CD14-positive monocyte (primary cell): Measurements from ENCODE around the gene ZNF212. TPM values are rescaled to one million over a fixed set of nuclear protein-coding genes. Genes with fewer than 3 reads are reported as not detected.

ENCODE experiments used
- DNase-seq, 3 donors: peaks; one replicate each; pipeline ENCODE4 v3.0.0-alpha.2; 2011 to 2022
- H2AFZ ChIP-seq: 2 replicates; pipeline ENCODE4 v1.6.0; 2012; ENCODE audit warnings: mild to moderate bottlenecking, low read depth, low read length, inconsistent platforms; ENCODE audit not compliant: insufficient read depth, poor library complexity, severe bottlenecking
- H3K27ac ChIP-seq, 2 donors: 1 replicate in 1 of 2; 2 replicates in 1 of 2; pipeline ENCODE4 v1.5.1; 2012 to 2013; ENCODE audit warnings: low read length in 2 of 2, control low read depth in 1 of 2, inconsistent platforms in 1 of 2, low read depth in 1 of 2, mild to moderate bottlenecking in 1 of 2
- H3K27me3 ChIP-seq, 2 donors: one replicate each; pipeline versions ENCODE4 v1.6.0 to v1.6.1; 2011 to 2013; ENCODE audit warnings: low read length in 2 of 2; ENCODE audit not compliant: control insufficient read depth in 2 of 2, insufficient read depth in 2 of 2
- H3K36me3 ChIP-seq, 2 donors: replicated peaks in 1 of 2; 1 replicate in 1 of 2; 2 replicates in 1 of 2; pipeline versions ENCODE4 v1.5.1 to v1.6.1; 2012 to 2013; ENCODE audit warnings: low read length in 2 of 2, control low read depth in 1 of 2, inconsistent platforms in 1 of 2, mild to moderate bottlenecking in 1 of 2; ENCODE audit not compliant: insufficient read depth in 2 of 2, control insufficient read depth in 1 of 2
- H3K4me1 ChIP-seq, 2 donors: 1 replicate in 1 of 2; 2 replicates in 1 of 2; pipeline versions ENCODE4 v1.5.1 to v1.6.1; 2012 to 2013; ENCODE audit warnings: low read length in 2 of 2, control low read depth in 1 of 2, inconsistent platforms in 1 of 2, mild to moderate bottlenecking in 1 of 2, moderate library complexity in 1 of 2; ENCODE audit not compliant: insufficient read depth in 2 of 2, control insufficient read depth in 1 of 2
- H3K4me2 ChIP-seq: replicated peaks from 2 replicates; pipeline ENCODE3; 2012; ENCODE audit warnings: low read length, moderate library complexity, mild to moderate bottlenecking; ENCODE audit not compliant: poor library complexity, severe bottlenecking; ENCODE audit errors: extremely low read depth
- H3K4me3 ChIP-seq, 3 experiments: fragments of 200-600 bp in 1 of 3; sonication (generic) in 1 of 3; replicated peaks in 1 of 3; 1 replicate in 2 of 3; 2 replicates in 1 of 3; pipeline ENCODE4 v1.5.1; 2011 to 2013; ENCODE audit warnings: low read length in 3 of 3, mild to moderate bottlenecking in 3 of 3, control low read depth in 2 of 3, low read depth in 2 of 3, inconsistent platforms in 1 of 3, moderate library complexity in 1 of 3
- H3K79me2 ChIP-seq: 2 replicates; pipeline ENCODE4 v1.6.0; 2012; ENCODE audit warnings: mild to moderate bottlenecking, control low read depth, inconsistent platforms, low read length, moderate library complexity; ENCODE audit not compliant: insufficient read depth
- H3K9ac ChIP-seq: 2 replicates; pipeline ENCODE4 v1.6.0; 2017; ENCODE audit warnings: low read length, mild to moderate bottlenecking; ENCODE audit not compliant: insufficient read depth, poor library complexity, severe bottlenecking
- H3K9me3 ChIP-seq, 2 donors: replicated peaks in 1 of 2; 1 replicate in 1 of 2; 2 replicates in 1 of 2; pipeline versions ENCODE4 v1.5.1 to v1.6.1; 2012 to 2013; ENCODE audit warnings: low read length in 2 of 2, control low read depth in 1 of 2; ENCODE audit not compliant: control insufficient read depth in 1 of 2, insufficient read depth in 1 of 2
- H4K20me1 ChIP-seq: 2 replicates; pipeline ENCODE4 v1.6.0; 2012; ENCODE audit warnings: mild to moderate bottlenecking, low read length, control low read depth, moderate library complexity; ENCODE audit not compliant: insufficient read depth
- H3K27ac Mint-ChIP-seq, 7 donors: one replicate each; pipeline ENCODE4 v1.8.0; 2020; ENCODE audit warnings: mild to moderate bottlenecking in 7 of 7, mixed read lengths in 7 of 7, moderate library complexity in 6 of 7, inconsistent platforms in 2 of 7
- H3K27me3 Mint-ChIP-seq, 3 donors: one replicate each; pipeline ENCODE4 v1.8.0; 2021 to 2022; ENCODE audit warnings: low read depth in 3 of 3, mild to moderate bottlenecking in 3 of 3, mixed read lengths in 3 of 3, moderate library complexity in 3 of 3, inconsistent platforms in 1 of 3
- H3K36me3 Mint-ChIP-seq, 2 donors: one replicate each; pipeline ENCODE4 v1.8.0; 2020; ENCODE audit warnings: mixed read lengths in 2 of 2, inconsistent platforms in 1 of 2, mild to moderate bottlenecking in 1 of 2
- H3K4me1 Mint-ChIP-seq: one replicate; pipeline ENCODE4 v1.8.0; 2020; ENCODE audit warnings: mild to moderate bottlenecking, mixed read lengths
- H3K4me3 Mint-ChIP-seq, 2 donors: one replicate each; pipeline ENCODE4 v1.8.0; 2020; ENCODE audit warnings: mild to moderate bottlenecking in 2 of 2, mixed read lengths in 2 of 2, moderate library complexity in 1 of 2
- H3K9me3 Mint-ChIP-seq, 7 donors: one replicate each; pipeline ENCODE4 v1.8.0; 2020 to 2022; ENCODE audit warnings: mixed read lengths in 7 of 7, mild to moderate bottlenecking in 6 of 7, moderate library complexity in 6 of 7, inconsistent platforms in 2 of 7
- CTCF ChIP-seq: fragments of 200-600 bp; IDR thresholded peaks from one replicate; pipeline ENCODE4 v1.8.0; 2022; ENCODE audit warnings: antibody characterized with exemption, mild to moderate bottlenecking
- WGBS: methylation state at CpG from one replicate; pipeline ENCODE4 v1.1.5; 2013; ENCODE audit warnings: missing lambda C conversion rate; ENCODE audit not compliant: insufficient coverage; 5-methylcytosine and 5-hydroxymethylcytosine counted together
- intact Hi-C, 2 donors: fragments of 100-400 bp; cut with micrococcal nuclease; formaldehyde crosslinking; loops; one replicate each; pipeline versions ENCODE4 v1.15.0 to v1.15.1; 2023
- polyA plus RNA-seq, 3 donors: library from polyadenylated mRNA; depleted of rRNA in 1 of 3; unstranded in 2 of 3; stranded (reverse) in 1 of 3; fragments of 300-500 nt in 2 of 3; fragments of >200 nt in 1 of 3; fragmentation: Illumina TruSeq in 2 of 3; gene quantifications; 1 replicate in 2 of 3; 2 replicates in 1 of 3; pipeline ENCODE4 v1.2.3, GENCODE V29; 2012 to 2021

Gene ZNF212
- polyA plus RNA-seq, 3 donors: 1.6 to 5.9 (median 2.3) TPM

- H3K36me3 Mint-ChIP-seq: peaks cover 41 to 49% of the 10 kb centered on the region in 2 donors
Observed at GRCh38 chr7:149256568-149256967, 17.1 kb downstream of the ZNF212 start.

DNA sequence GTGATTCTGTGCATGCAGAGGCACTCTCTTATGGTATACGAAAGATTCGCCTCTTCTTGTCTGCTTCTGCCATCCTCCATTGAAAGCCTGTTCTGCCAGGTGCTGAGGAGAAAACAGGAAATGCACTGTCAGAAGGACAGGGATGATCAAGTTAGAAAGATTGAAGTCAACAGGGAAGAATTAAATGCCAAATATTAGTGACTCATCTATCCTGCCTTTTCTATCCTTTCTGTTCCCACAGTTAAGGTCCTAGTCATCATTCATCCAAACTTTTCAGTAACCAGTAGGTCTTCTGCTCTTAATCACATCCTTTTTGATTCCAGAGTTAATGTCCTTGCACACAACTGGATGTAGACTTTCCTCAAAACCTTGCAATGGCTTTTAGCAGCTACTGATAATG is 17.7 kb downstream of the ZNF212 start:
- H3K36me3 Mint-ChIP-seq: peaks cover 36 to 43% of the 10 kb centered on the region in 2 donors
- Histone ChIP-seq H4K20me1 (no peaks in the 10 kb centered on the region), H3K9ac (no peak overlapping the region), H3K27me3 (no peaks in the 10 kb centered on the region), H2AFZ (no peak overlapping the region), H3K36me3 (peaks cover 33 to 44% of the 10 kb centered on the region in 2 donors), H3K4me3 (no peak overlapping the region), H3K9me3 (no peaks in the 10 kb centered on the region), H3K79me2 (no peaks in the 10 kb centered on the region), H3K27ac (no peak overlapping the region), H3K4me1 (peaks cover 6 to 13% of the 10 kb centered on the region in 2 donors), H3K4me2 (no peak overlapping the region)
- WGBS: no CpG with 5 or more reads among the region's 2 CpGs
- intact Hi-C loops: no loop called here
- no peak for DNase-seq
- H3K9me3 Mint-ChIP-seq: peaks cover 0 to 2% (median 0%) of the 10 kb centered on the region in 7 donors
- TF ChIP-seq CTCF: no peak
- H3K27me3 Mint-ChIP-seq: peaks cover 0 to 2% (median 2%) of the 10 kb centered on the region in 3 donors
- no peak overlapping the region for H3K4me3 Mint-ChIP-seq
- H3K27ac Mint-ChIP-seq: no peak overlapping the region
- peaks cover 8% of the 10 kb centered on the region for H3K4me1 Mint-ChIP-seq

More at GRCh38 chr7:149256568-149256967, 17.1 kb downstream of the ZNF212 start:
- H3K27ac Mint-ChIP-seq: peak overlapping the region in 1 of 7 donors; percentile 32
- Histone ChIP-seq H3K79me2 (no peaks in the 10 kb centered on the region), H3K36me3 (peaks cover 39 to 49% of the 10 kb centered on the region in 2 donors), H4K20me1 (no peaks in the 10 kb centered on the region), H3K4me3 (no peak overlapping the region), H3K27me3 (no peaks in the 10 kb centered on the region), H2AFZ (no peak overlapping the region), H3K27ac (no peak overlapping the region), H3K4me1 (peaks cover 5 to 7% of the 10 kb centered on the region in 2 donors), H3K9ac (no peak overlapping the region), H3K4me2 (no peak overlapping the region), H3K9me3 (no peaks in the 10 kb centered on the region)
- intact Hi-C loops: no loop called here
- H3K27me3 Mint-ChIP-seq: peaks cover 0 to 2% (median 2%) of the 10 kb centered on the region in 3 donors
- no peak for TF ChIP-seq CTCF
- peaks cover 6% of the 10 kb centered on the region for H3K4me1 Mint-ChIP-seq
- no peak overlapping the region for H3K4me3 Mint-ChIP-seq
- 100% methylated on average over 1 of the region's 4 CpGs for WGBS
- no peak for DNase-seq
- peaks cover 0 to 1% (median 0%) of the 10 kb centered on the region in 7 donors for H3K9me3 Mint-ChIP-seq
